SU-DHL-6 (cell line): Measurements from ENCODE around the gene SLC36A2.

Experiments used
- EZH2phosphoT487 ChIP-seq: fragments of 200-600 bp; sonication (generic), shearing (Covaris generic); conservative IDR thresholded peaks from 2 replicates; pipeline ENCODE4 v1.6.1; 2018; ENCODE audit warnings: mild to moderate bottlenecking, antibody characterized with exemption, low read length, moderate library complexity, mixed read lengths
- TF ChIP-seq, protein P1 (sequence below): fragments of 200-600 bp; sonication (generic); IDR thresholded peaks from one replicate; pipeline ENCODE4 v1.5.1; 2017; ENCODE audit warnings: antibody characterized with exemption, mild to moderate bottlenecking, low read length, moderate library complexity; ENCODE audit not compliant: insufficient read depth, poor library complexity, severe bottlenecking

DNA sequence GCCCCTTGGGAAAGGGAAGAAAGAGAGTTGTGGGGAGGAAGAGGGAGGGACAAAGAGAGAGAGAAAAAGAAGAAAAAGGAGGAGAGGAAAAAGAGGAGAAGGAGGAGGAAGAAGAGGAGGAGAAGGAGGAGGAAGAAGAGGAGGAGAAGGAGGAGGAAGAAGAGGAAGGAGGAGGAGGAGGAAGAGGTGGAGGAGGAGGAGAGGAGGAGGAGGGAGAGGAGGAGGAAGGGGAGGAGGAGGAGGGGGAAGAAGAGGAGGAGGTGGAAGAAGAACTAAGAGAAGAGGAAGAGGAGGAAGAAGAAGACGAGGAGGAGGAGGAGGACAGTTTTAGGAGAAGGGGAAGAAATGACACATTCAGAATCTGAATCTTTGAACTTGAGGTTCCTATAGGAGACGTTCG, 7.4 kb downstream of the SLC36A2 start:
- TF ChIP-seq, protein P1, sequence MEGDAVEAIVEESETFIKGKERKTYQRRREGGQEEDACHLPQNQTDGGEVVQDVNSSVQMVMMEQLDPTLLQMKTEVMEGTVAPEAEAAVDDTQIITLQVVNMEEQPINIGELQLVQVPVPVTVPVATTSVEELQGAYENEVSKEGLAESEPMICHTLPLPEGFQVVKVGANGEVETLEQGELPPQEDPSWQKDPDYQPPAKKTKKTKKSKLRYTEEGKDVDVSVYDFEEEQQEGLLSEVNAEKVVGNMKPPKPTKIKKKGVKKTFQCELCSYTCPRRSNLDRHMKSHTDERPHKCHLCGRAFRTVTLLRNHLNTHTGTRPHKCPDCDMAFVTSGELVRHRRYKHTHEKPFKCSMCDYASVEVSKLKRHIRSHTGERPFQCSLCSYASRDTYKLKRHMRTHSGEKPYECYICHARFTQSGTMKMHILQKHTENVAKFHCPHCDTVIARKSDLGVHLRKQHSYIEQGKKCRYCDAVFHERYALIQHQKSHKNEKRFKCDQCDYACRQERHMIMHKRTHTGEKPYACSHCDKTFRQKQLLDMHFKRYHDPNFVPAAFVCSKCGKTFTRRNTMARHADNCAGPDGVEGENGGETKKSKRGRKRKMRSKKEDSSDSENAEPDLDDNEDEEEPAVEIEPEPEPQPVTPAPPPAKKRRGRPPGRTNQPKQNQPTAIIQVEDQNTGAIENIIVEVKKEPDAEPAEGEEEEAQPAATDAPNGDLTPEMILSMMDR: no peak
- no peak for TF ChIP-seq EZH2phosphoT487
